KMS-11 (cell line): ENCODE measurements around the gene FCER1A.
"Not testable (repeated sequence)": the region's sequence is repeated elsewhere in the genome, so short reads cannot be mapped to it uniquely, and the experiment has no call there.

Experiments
- H2AFZ ChIP-seq: fragments of 200-600 bp; sonication (generic); 2 replicates; pipeline ENCODE4 v1.6.1; 2016; ENCODE audit warnings: antibody characterized with exemption, mixed run types, low read depth
- H3K27ac ChIP-seq: fragments of 200-600 bp; sonication (generic); 2 replicates; pipeline ENCODE4 v1.6.1; 2016; ENCODE audit warnings: mild to moderate bottlenecking, mixed run types
- H3K27me3 ChIP-seq: fragments of 200-600 bp; sonication (generic); 2 replicates; pipeline ENCODE4 v1.6.1; 2017; ENCODE audit warnings: mild to moderate bottlenecking, low read depth, mixed run types, moderate library complexity; ENCODE audit not compliant: insufficient read depth
- H3K36me3 ChIP-seq: fragments of 200-600 bp; sonication (generic); 2 replicates; pipeline ENCODE4 v1.6.1; 2017; ENCODE audit warnings: mild to moderate bottlenecking, mixed run types; ENCODE audit not compliant: insufficient read depth
- H3K4me1 ChIP-seq: fragments of 200-600 bp; sonication (generic); 2 replicates; pipeline ENCODE4 v1.6.1; 2016; ENCODE audit warnings: mild to moderate bottlenecking, low read depth, mixed run types; ENCODE audit not compliant: poor library complexity, severe bottlenecking
- H3K4me2 ChIP-seq: fragments of 200-600 bp; sonication (generic); 2 replicates; pipeline ENCODE4 v1.7.0; 2016; ENCODE audit warnings: mild to moderate bottlenecking, mixed run types
- H3K4me3 ChIP-seq: fragments of 200-600 bp; sonication (generic); IDR thresholded peaks from 2 replicates; pipeline ENCODE4 v1.6.1; 2017; ENCODE audit warnings: low read depth, low read length, mixed read lengths; ENCODE audit not compliant: insufficient read depth
- H3K79me2 ChIP-seq: fragments of 200-600 bp; sonication (generic); 2 replicates; pipeline ENCODE4 v1.6.1; 2016; ENCODE audit warnings: low read depth, mixed run types; ENCODE audit not compliant: insufficient read depth
- H3K9ac ChIP-seq: fragments of 200-600 bp; sonication (generic); 2 replicates; pipeline ENCODE4 v1.6.1; 2016; ENCODE audit warnings: mild to moderate bottlenecking, mixed run types
- H4K20me1 ChIP-seq: fragments of 200-600 bp; sonication (generic); 2 replicates; pipeline ENCODE4 v1.6.1; 2016; ENCODE audit warnings: mild to moderate bottlenecking, mixed run types; ENCODE audit not compliant: insufficient read depth
- TF ChIP-seq, protein P1 (sequence below): fragments of 200-600 bp; sonication (generic); conservative IDR thresholded peaks from 2 replicates; pipeline ENCODE4 v1.6.1; 2017; ENCODE audit warnings: low read depth, mild to moderate bottlenecking, antibody characterized with exemption, low read length, moderate library complexity, mixed read lengths

Gene FCER1A

DNA sequence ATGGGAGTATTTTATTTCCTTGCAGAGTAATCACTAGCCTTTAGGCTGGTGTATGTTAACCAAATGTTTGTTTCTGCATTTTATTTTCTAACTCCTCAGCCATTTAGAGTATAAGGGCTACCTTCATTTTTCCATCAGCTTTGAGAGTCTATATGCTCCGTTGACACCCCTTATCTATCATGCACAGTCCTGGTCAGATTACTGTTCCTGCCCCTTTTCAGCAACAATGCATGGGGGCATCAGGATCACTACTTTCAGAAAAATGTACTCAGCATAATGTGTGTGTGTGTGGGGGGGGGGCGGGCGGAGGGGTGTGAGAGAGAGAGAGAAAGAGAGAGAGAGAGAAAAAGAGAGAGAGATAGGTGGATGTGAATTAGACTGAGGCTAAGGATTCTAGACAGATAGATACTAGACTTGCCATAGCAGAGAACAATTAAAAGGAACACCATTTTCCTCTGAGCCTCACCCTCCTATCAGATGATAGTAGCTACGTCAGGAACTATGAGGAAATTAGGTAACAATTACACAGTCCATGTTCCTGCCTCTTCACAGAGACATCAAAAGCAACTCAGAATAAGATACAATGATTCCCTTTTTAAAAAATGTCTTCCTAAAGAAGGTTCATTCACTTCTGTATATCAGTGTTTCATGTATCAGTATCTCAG is 40.8 kb downstream of the FCER1A start:
- Histone ChIP-seq H3K36me3 (no peaks in the 10 kb centered on the region; the same call in 1 of the 2 replicates), H3K4me3 (no peak overlapping the region), H3K4me1 (no peaks in the 10 kb centered on the region)

DNA sequence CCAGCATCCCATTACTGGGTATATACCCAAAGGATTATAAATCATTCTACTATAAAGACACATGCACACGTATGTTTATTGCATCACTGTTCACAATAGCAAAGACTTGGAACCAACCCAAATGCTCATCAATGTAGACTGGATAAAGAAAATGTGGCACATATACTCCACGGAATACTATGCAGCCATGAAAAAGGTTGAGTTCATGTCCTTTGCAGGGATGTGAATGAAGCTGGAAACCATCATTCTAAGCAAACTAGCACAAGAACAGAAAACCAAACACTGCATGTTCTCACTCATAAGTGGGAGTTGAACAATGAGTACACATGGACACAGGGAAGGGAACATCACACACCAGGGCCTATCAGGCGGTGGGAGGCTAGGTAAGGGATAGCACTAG is 47.2 kb downstream of the FCER1A start:
- not testable (repeated sequence) for H3K27ac ChIP-seq, H3K27me3 ChIP-seq

More for the DNA sequence above, 40.8 kb downstream of the FCER1A start:
- TF ChIP-seq, protein P1, sequence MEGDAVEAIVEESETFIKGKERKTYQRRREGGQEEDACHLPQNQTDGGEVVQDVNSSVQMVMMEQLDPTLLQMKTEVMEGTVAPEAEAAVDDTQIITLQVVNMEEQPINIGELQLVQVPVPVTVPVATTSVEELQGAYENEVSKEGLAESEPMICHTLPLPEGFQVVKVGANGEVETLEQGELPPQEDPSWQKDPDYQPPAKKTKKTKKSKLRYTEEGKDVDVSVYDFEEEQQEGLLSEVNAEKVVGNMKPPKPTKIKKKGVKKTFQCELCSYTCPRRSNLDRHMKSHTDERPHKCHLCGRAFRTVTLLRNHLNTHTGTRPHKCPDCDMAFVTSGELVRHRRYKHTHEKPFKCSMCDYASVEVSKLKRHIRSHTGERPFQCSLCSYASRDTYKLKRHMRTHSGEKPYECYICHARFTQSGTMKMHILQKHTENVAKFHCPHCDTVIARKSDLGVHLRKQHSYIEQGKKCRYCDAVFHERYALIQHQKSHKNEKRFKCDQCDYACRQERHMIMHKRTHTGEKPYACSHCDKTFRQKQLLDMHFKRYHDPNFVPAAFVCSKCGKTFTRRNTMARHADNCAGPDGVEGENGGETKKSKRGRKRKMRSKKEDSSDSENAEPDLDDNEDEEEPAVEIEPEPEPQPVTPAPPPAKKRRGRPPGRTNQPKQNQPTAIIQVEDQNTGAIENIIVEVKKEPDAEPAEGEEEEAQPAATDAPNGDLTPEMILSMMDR: no peak
- Histone ChIP-seq H4K20me1 (no peaks in the 10 kb centered on the region), H3K79me2 (no peaks in the 10 kb centered on the region), H3K9ac (no peak overlapping the region), H3K4me2 (no peak overlapping the region), H3K27me3 (no peaks in the 10 kb centered on the region), H2AFZ (no peak overlapping the region), H3K27ac (no peak overlapping the region)

DNA sequence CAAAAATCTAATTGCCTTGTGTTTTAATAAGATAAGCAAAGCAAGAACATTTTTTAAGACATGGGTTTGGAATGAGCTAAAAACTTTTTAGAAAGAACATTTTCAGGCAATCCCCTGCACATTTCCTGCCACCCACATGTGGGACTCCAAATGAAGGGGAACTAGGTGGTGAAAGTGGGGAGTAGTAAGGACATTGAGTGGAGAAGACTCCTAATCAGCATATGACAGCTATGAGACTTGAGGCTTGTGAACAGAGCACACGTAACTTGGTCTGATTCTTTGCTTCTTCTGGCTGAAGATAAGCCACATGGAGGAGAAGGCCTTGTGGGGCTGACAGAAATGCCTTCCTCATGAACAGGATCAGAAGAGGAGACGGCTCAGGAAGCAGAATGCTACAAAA is 50.3 kb downstream of the FCER1A start:
- no peaks in the 10 kb centered on the region for H3K27me3 ChIP-seq

More for the DNA sequence above, 47.2 kb downstream of the FCER1A start:
- H3K79me2 ChIP-seq, H3K36me3 ChIP-seq, H3K4me2 ChIP-seq, H3K4me1 ChIP-seq, H3K4me3 ChIP-seq, H3K9ac ChIP-seq, H4K20me1 ChIP-seq, H2AFZ ChIP-seq: not testable (repeated sequence)

More for the DNA sequence above, 50.3 kb downstream of the FCER1A start:
- Histone ChIP-seq H3K36me3 (no peaks in the 10 kb centered on the region), H3K4me2 (no peak overlapping the region), H3K27ac (no peak overlapping the region), H2AFZ (no peak overlapping the region), H4K20me1 (no peaks in the 10 kb centered on the region), H3K4me3 (no peak overlapping the region), H3K9ac (no peak overlapping the region), H3K79me2 (no peaks in the 10 kb centered on the region), H3K4me1 (no peaks in the 10 kb centered on the region)
- TF ChIP-seq, protein P1: no peak
